ENCODE results near the gene DACT3. TPM values are rescaled to one million over a fixed set of nuclear protein-coding genes. Genes with fewer than 3 reads are reported as not detected.

DACT3 gene, protein sequence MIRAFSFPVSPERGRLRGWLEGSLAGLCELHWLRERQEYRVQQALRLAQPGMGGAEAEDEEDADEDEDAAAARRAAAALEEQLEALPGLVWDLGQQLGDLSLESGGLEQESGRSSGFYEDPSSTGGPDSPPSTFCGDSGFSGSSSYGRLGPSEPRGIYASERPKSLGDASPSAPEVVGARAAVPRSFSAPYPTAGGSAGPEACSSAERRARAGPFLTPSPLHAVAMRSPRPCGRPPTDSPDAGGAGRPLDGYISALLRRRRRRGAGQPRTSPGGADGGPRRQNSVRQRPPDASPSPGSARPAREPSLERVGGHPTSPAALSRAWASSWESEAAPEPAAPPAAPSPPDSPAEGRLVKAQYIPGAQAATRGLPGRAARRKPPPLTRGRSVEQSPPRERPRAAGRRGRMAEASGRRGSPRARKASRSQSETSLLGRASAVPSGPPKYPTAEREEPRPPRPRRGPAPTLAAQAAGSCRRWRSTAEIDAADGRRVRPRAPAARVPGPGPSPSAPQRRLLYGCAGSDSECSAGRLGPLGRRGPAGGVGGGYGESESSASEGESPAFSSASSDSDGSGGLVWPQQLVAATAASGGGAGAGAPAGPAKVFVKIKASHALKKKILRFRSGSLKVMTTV
- total RNA-seq, result 3.2 and 7.5 TPM in 2 replicates

DNA sequence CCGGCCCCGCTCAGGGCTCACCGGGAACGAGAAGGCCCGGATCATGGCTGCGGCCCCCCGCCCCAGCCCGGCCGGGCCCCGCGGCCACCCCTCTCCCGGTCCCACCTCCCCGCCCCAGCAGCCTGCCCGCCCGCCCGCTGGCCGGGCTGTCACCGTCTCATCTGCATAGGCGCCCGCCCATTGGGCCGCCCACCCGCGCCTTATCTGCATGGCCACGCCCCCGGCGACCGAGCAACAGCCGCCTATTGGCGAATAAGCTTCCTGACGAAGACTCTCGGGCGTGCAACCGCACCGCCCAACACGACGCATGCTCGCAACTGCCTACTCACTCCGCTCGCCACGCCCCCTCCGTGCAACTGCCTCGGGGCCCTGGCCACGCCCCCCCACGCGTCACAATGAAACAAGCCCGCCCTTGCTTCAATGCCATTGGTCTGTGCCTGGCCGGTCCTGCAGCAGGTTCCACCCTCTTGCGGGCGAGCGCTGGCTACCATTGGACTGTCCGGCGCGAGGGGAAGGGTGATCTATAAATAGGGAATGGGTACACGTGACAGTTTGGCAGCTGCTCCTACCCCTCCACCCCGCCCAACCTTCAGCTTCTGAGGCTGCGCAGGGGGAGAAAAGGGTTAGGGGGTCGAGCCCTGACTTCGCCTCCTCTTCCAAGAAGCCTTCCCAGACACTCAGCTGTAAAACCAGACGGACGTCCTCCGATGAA is at the start of gene DACT3:
TSS of gene DACT3 (minus strand) at position 163 of the 712 bp plus-strand sequence. CDS start at position 45, 118 bp downstream.

DNA sequence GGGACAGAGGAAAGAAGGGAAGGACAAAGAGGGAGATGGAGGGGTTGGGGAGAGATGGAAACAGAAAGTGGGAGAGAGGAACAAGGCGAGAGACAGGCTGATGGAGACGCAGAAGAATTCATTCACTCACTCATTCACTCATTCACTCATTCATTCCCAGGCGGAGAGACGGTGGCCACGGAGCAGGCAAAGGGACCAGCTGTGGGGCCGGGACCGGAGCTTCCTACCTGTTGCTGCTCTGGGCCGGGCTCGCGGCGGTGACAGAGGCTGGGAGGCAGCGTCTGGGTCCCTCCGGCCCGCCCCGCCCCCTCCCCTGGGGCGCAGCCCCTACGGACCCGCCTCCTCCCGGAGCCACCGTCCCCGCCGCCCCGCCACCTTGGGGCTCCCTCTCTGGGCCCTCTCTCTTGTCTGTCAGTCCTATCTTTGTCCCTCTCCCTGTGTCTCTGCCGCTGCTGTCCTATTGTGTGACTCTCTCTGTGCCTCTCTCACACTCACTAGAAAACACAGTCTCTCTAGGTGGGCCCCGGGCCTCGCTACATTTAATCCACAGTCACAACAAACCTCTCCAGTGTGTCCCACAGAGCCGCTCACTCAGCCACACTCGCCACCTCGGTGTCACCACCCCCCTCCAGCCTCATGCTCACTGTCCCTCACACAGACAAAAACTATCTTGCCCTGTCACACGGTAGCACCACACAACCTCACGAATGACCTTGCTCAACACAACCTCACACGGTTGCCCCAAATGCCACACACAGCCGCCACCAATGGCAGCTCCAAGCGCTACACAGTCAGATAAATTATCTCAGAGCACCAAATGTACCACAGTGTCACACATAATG is 24.8 kb downstream of the DACT3 start, which contains the start of gene GNG8:
TSS of gene GNG8 (minus strand) at position 283 of the 842 bp plus-strand sequence. CDS start 1,520 bp downstream, outside the sequence.

DNA sequence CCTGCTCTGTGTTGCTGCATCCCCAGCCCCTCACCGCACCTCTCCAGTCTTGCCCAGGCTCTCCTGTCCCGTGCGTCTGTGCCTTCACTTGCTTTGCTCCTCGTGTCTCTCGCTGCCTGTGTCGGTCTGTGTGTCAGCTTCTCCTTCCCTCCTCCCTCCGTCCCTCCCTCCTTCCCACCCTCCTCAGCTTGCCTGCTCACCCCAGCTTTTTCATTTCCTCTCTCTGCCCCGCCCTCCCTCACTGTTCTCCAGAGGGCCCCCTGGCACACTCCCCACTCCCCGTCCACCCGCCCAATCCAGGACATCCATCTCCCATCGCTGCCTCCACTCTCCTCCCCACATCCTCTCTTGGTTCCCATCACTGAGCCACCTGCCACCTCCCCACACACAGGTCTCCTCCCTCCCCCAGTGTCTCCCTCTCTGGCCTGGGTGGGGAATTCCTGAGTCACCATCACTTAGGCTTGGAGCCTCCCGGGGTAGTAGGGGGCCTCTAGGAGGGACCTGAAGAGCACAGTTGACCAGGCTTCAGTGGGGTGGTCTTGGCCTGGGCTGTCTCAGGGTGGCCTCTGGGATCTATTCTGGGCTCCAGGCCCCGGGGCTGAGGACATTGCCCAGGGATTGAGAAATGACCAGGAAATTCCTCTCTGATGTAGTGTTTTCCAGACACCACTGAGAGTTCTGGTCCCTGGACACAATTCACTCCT is 35.9 kb downstream of the DACT3 start, which contains the start of gene PTGIR:
TSS of gene PTGIR (minus strand) at position 132 of the 704 bp plus-strand sequence. CDS start 864 bp downstream, outside the sequence.

DNA sequence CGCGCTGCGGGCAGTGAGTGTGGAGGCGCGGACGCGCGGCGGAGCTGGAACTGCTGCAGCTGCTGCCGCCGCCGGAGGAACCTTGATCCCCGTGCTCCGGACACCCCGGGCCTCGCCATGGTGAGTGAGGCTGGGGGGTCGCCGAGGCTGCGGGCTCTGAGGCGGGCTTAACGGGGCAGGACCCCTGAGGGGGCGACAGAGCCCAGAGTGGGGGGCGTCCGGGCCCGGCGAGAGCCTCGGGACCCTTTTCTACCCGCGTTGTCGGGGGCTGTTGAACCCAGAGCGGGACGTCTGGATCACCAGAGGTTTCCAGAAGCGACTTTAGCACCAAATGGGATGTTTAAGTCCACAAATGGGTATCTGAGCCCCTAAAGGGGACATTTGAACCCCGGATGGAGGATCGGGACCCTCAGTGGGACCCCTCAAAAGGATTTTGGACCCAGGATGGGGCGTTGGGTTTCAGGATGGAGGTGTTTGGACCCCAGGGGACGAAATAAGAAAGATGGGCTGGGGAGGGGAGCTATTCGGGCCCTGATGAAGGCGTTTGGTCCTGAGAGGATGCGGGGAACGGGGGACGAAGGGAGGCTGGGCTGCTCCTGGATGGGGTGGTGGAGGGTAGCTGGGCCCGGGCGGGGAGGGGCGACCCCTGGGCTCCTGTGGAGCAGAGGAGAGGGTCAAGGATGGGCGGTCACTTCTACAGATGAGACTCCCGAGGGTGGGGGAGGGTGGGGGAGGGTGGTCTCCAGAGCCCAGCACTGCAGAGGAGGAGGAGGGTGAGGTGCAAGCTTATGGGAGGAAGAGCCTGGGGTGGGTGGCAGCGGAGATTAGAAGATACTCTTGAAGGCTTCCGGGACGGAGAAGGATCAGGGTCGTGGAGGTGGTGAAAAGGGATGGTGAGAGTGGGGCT is 59.4 kb downstream of the DACT3 start, which contains the start of gene CALM3:
TSS of gene CALM3 (plus strand) at position 13 of the 907 bp plus-strand sequence. CDS start at position 118, 105 bp downstream.

Other genes with a start within 250 kb of the DACT3 start
- gene CCDC8, start 247.6 kb downstream of the DACT3 start, total RNA-seq, result 8.5 and 19.2 TPM in 2 replicates
- gene PNMA8C, start 232.2 kb downstream of the DACT3 start, total RNA-seq, result 0.44 and 1.5 TPM in 2 replicates
- 1.2 and 4.8 TPM in 2 replicates for gene PNMA8A, start 189.6 kb downstream of the DACT3 start, total RNA-seq
- gene PNMA8B, start 165.3 kb downstream of the DACT3 start, total RNA-seq, result 1.5 and 2.1 TPM in 2 replicates
- 261 and 356 TPM in 2 replicates for gene CALM3, start 59.9 kb downstream of the DACT3 start, total RNA-seq
- 61.6 and 62.9 TPM in 2 replicates for gene PTGIR, start 36.1 kb downstream of the DACT3 start, total RNA-seq
- gene GNG8, start 25.0 kb downstream of the DACT3 start, total RNA-seq, result not detected in 2 replicates
- 13.1 and 19.0 TPM in 2 replicates for gene PRKD2, start 55.9 kb upstream of the DACT3 start, total RNA-seq
- gene FKRP, start 84.9 kb upstream of the DACT3 start, total RNA-seq, result 13.6 and 16.0 TPM in 2 replicates
- gene STRN4, start 85.3 kb upstream of the DACT3 start, total RNA-seq, result 53.0 and 60.9 TPM in 2 replicates
- 30.6 and 48.9 TPM in 2 replicates for gene SLC1A5, start 127.4 kb upstream of the DACT3 start, total RNA-seq
- 198 and 200 TPM in 2 replicates for gene AP2S1, start 189.7 kb upstream of the DACT3 start, total RNA-seq
- 35.8 and 40.2 TPM in 2 replicates for gene ARHGAP35, start 199.8 kb upstream of the DACT3 start, total RNA-seq

Data from aortic smooth muscle cell (primary cell).